Measurements from ENCODE around the gene GNB1.
A peak's percentile ranks its signal among the peaks of the same experiment; 100 is the strongest.
"Not testable (repeated sequence)": the region's sequence is repeated elsewhere in the genome, so short reads cannot be mapped to it uniquely, and the experiment has no call there.

Gene GNB1

GRCh38 chr1:1890506-1891348 lies at the start of gene GNB1:
Gene GNB1, minus strand, starts transcription at chr1:1891087. Its CDS starts 65,634 bp downstream, at chr1:1825453.
- DNase-seq (ENCODE audit: low spot score), result peak; percentile 82

- no peak for DNase-seq (ENCODE audit: low spot score)
Observed at GRCh38 chr1:1940123-1940425, 49.2 kb upstream of the GNB1 start.

- no peak for DNase-seq (ENCODE audit: low spot score)
Observed at GRCh38 chr1:1939296-1940122, 48.6 kb upstream of the GNB1 start.

- DNase-seq (ENCODE audit: low spot score), result no peak
Observed at GRCh38 chr1:1938613-1939295, 47.9 kb upstream of the GNB1 start.

GRCh38 chr1:1938276-1938573 lies 47.3 kb upstream of the GNB1 start:
- DNase-seq (ENCODE audit: low spot score), result no peak

GRCh38 chr1:1937549-1938275 lies 46.8 kb upstream of the GNB1 start:
- DNase-seq (ENCODE audit: low spot score), result no peak

- DNase-seq (ENCODE audit: low spot score), result no peak
Observed at GRCh38 chr1:1937061-1937460, 46.2 kb upstream of the GNB1 start.

- not testable (repeated sequence) for DNase-seq (ENCODE audit: low spot score)
Observed at GRCh38 chr1:1934848-1935247, 44.0 kb upstream of the GNB1 start.

- DNase-seq (ENCODE audit: low spot score), result no peak
Observed at GRCh38 chr1:1929639-1930545, 39.0 kb upstream of the GNB1 start.

GRCh38 chr1:1929102-1929638 lies 38.3 kb upstream of the GNB1 start:
- DNase-seq (ENCODE audit: low spot score), result no peak

GRCh38 chr1:1928231-1929101 lies 37.6 kb upstream of the GNB1 start:
- DNase-seq (ENCODE audit: low spot score), result no peak

GRCh38 chr1:1927751-1928150 lies 36.9 kb upstream of the GNB1 start:
- DNase-seq (ENCODE audit: low spot score), result no peak

GRCh38 chr1:1926886-1927660 lies 36.2 kb upstream of the GNB1 start:
- DNase-seq (ENCODE audit: low spot score), result no peak

- no peak for DNase-seq (ENCODE audit: low spot score)
Observed at GRCh38 chr1:1926346-1926811, 35.5 kb upstream of the GNB1 start.

- no peak for DNase-seq (ENCODE audit: low spot score)
Observed at GRCh38 chr1:1925437-1926345, 34.8 kb upstream of the GNB1 start.

- no peak for DNase-seq (ENCODE audit: low spot score)
Observed at GRCh38 chr1:1924849-1925248, 34.0 kb upstream of the GNB1 start.

- no peak for DNase-seq (ENCODE audit: low spot score)
Observed at GRCh38 chr1:1924386-1924785, 33.5 kb upstream of the GNB1 start.
